SK-N-SH (cell line): ENCODE results near the gene SUFU.

Experiments used
- POLR2AphosphoS5 ChIP-seq: IDR thresholded peaks from 2 replicates; pipeline ENCODE4 v1.6.1; 2012; ENCODE audit warnings: low read depth, low read length
- USF1 ChIP-seq: IDR thresholded peaks from 2 replicates; pipeline ENCODE4 v1.4.0; 2012; ENCODE audit warnings: low read depth, borderline replicate concordance
- TF ChIP-seq, protein P1 (sequence below): fragments of 200-600 bp; sonication (generic); IDR thresholded peaks from 2 replicates; pipeline ENCODE4 v1.6.1; 2017; ENCODE audit warnings: antibody characterized with exemption, mild to moderate bottlenecking, moderate library complexity

DNA sequence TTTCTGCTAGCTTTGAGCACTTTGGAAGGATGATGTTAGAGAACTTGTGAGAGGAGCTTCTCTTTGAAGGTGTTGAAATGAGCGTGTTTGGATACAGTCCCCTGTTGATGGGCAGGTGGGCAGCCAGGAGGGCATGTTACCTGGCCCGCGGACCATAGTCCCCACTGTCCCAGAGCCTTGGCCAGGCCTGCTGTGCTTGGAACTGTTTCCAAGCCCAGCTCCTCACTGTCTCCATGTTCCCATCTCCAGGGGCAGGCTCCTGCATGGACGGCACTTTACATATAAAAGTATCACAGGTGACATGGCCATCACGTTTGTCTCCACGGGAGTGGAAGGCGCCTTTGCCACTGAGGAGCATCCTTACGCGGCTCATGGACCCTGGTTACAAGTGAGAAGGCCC, 113.3 kb downstream of the SUFU start:
- no peak for TF ChIP-seq POLR2AphosphoS5
- TF ChIP-seq, protein P1, sequence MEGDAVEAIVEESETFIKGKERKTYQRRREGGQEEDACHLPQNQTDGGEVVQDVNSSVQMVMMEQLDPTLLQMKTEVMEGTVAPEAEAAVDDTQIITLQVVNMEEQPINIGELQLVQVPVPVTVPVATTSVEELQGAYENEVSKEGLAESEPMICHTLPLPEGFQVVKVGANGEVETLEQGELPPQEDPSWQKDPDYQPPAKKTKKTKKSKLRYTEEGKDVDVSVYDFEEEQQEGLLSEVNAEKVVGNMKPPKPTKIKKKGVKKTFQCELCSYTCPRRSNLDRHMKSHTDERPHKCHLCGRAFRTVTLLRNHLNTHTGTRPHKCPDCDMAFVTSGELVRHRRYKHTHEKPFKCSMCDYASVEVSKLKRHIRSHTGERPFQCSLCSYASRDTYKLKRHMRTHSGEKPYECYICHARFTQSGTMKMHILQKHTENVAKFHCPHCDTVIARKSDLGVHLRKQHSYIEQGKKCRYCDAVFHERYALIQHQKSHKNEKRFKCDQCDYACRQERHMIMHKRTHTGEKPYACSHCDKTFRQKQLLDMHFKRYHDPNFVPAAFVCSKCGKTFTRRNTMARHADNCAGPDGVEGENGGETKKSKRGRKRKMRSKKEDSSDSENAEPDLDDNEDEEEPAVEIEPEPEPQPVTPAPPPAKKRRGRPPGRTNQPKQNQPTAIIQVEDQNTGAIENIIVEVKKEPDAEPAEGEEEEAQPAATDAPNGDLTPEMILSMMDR = no peak
- no peak for TF ChIP-seq USF1
